Fibroblast of lung (primary cell): ENCODE measurements around the gene GSC2.

ENCODE experiments used
- CTCF ChIP-seq, 2 donors: IDR thresholded peaks in 1 of 2; conservative IDR thresholded peaks in 1 of 2; 1 replicate in 1 of 2; 2 replicates in 1 of 2; pipeline ENCODE4 v1.5.1; 2011 to 2012; ENCODE audit warnings: low read length in 2 of 2, control low read depth in 1 of 2, inconsistent platforms in 1 of 2, low read depth in 1 of 2, mild to moderate bottlenecking in 1 of 2
- EZH2 ChIP-seq: IDR thresholded peaks from 2 replicates; pipeline ENCODE4 v1.5.1; 2012; ENCODE audit warnings: low read length, control low read depth, mild to moderate bottlenecking; ENCODE audit errors: missing control alignments

GRCh38 chr22:19132693-19133400 lies 17.2 kb downstream of the GSC2 start:
- no peak for TF ChIP-seq CTCF (conservative IDR thresholded peaks at IDR 0.05 in 1 of 2, IDR thresholded peaks at IDR 0.05 in 1 of 2; ENCODE audit: low read depth in 1 of 2, low read length in 2 of 2)
- no peak for TF ChIP-seq EZH2
